HG02623 (cell line): Measurements from ENCODE around the gene ATP2C2.
"Not testable (repeated sequence)": the region's sequence is repeated elsewhere in the genome, so short reads cannot be mapped to it uniquely, and the experiment has no call there.

Experiments used
- ATAC-seq: cut with Tn5 transposase; IDR thresholded peaks from one replicate; pipeline ENCODE4 v1.9.1; 2021; ENCODE audit warnings: moderate library complexity; ENCODE audit not compliant: unreplicated experiment

The ATP2C2 gene, protein sequence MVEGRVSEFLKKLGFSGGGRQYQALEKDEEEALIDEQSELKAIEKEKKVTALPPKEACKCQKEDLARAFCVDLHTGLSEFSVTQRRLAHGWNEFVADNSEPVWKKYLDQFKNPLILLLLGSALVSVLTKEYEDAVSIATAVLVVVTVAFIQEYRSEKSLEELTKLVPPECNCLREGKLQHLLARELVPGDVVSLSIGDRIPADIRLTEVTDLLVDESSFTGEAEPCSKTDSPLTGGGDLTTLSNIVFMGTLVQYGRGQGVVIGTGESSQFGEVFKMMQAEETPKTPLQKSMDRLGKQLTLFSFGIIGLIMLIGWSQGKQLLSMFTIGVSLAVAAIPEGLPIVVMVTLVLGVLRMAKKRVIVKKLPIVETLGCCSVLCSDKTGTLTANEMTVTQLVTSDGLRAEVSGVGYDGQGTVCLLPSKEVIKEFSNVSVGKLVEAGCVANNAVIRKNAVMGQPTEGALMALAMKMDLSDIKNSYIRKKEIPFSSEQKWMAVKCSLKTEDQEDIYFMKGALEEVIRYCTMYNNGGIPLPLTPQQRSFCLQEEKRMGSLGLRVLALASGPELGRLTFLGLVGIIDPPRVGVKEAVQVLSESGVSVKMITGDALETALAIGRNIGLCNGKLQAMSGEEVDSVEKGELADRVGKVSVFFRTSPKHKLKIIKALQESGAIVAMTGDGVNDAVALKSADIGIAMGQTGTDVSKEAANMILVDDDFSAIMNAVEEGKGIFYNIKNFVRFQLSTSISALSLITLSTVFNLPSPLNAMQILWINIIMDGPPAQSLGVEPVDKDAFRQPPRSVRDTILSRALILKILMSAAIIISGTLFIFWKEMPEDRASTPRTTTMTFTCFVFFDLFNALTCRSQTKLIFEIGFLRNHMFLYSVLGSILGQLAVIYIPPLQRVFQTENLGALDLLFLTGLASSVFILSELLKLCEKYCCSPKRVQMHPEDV

GRCh38 chr16:84368308-84368996, at the start of gene ATP2C2:
ATP2C2 (plus strand) TSS chr16:84368538; CDS start chr16:84368616, 78 bp downstream.
- ATAC-seq, result no peak

GRCh38 chr16:84319146-84319760, 49.1 kb upstream of the ATP2C2 start:
- no peak for ATAC-seq

DNA sequence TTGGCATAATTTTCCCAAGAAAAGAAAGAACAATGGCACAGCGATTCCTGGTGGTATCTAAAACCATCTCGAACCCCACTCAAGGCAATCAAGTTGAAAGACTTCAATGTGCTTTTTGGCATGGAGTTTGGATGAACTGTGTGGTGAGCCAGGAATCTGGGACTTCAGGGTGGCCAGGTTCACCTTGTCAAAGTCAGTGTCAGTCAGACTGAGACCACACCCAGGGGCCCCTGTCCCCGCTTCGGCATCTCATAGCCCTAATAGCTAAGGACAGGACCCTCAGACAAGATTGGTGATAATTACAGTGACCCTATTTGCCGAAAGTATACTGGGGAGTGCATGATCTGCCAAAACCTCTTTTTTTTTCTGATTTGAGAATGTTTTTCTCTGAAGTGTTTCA, 47.8 kb upstream of the ATP2C2 start:
- no peak for ATAC-seq

- no peak for ATAC-seq
Measured at GRCh38 chr16:84321932-84322331, 46.4 kb upstream of the ATP2C2 start.

GRCh38 chr16:84322749-84323148, 45.6 kb upstream of the ATP2C2 start:
- ATAC-seq, result no peak

GRCh38 chr16:84323606-84324005, 44.7 kb upstream of the ATP2C2 start:
- ATAC-seq, result no peak

DNA sequence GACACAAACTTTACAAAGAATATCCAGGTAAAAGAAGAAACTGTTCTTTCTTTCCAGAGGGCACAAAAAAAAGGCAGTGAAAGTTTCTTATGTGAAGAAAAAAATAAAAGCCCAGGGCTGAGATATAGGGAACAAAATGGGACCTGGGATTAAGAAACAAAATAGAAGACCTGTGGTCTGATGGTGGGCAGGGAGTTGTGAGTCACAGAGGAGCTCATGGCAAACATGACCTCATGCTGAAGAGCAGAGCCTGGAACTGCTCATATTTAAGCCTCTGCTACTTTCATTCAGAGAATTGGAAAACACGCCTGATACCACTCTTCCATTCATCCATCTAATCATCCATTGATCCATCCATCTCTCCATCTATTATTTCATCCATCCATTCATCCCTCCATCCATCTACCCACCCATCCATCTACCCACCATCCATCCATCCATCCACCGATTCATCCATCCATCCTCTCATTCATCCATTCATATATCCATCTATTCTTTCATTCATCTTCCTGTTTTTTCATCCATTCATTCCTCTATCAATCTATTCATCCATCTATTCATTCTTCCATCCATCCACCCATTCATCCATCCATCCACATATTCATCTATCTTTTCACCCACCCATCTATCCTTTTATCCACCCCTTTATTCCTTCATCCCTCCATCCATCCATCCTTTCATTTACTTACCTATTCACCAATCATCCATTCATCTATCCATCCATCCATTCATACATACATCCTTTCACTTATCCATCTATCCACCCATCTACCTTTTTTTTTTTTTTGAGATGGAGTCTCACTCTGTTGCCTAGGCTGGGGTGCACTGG, 43.7 kb upstream of the ATP2C2 start:
- ATAC-seq, result no peak

GRCh38 chr16:84326545-84326944, 41.8 kb upstream of the ATP2C2 start:
- no peak for ATAC-seq

DNA sequence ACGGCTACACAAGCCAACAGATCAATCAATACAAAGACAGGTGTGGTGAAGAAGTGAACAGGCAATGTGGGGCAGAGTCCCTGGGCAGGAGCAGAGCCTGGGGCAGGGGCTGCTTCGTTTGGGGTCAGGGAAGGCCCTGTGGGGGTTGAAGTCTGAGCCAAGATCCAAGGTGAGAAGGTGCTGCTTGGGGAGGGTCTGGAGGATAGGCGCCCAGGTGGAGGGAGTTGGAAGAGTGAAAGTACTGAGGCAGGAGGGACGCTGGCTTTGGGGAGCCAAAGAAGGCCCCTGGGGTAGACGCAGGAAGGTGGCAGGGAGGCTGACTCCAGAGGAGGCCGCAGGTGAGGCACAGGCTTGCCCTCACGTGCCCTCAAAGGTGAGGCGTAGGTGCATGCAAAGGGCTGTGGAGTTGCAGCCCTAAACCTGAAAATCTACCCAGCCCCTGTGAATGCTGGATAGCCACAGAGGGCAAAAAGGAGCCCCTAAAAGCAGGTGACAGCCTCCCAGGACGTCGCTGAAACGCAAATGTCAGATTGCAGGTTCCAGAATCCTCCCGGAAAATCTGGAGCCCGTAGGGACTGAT, 40.3 kb upstream of the ATP2C2 start:
- ATAC-seq, result no peak

- no peak for ATAC-seq
Measured at GRCh38 chr16:84329016-84329415, 39.3 kb upstream of the ATP2C2 start.

- no peak for ATAC-seq
Measured at GRCh38 chr16:84329843-84330684, 38.3 kb upstream of the ATP2C2 start.

- ATAC-seq, result no peak
Measured at GRCh38 chr16:84330685-84331050, 37.7 kb upstream of the ATP2C2 start.

GRCh38 chr16:84331998-84332780, 36.1 kb upstream of the ATP2C2 start:
- no peak for ATAC-seq

DNA sequence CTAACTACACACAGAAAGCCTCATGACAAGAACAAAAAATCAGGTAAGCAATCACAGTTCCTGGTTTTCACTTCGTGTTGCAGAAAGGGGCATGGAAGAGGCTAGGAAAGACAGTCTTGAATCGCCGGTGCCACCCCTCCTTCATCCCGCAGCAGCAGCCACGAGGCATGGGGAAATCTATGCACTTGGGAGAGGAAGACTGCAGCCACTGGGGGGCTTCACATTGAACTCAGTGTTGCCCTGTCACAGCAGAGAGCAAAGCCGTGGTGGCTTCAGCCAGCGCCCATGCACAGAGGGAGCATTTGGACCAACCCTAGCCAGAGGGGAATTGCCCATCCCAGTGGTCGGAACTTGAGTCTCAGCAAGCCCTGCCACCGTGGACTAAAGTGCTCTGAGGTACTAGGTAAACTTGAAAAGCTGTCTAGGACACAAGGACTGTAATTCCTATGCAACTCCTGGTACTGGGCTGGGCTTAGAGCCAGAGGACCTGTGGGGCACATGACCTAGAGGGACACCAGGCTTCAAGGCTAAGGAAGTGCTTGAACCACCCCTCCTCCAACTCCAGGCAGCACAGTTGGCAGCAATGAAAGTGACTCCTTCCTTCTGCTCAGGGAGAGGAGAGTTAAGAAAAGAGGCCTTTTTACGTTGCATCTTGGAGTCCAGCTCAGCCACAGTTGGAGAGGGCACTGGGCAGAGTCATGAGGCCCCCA, 35.2 kb upstream of the ATP2C2 start:
- no peak for ATAC-seq

DNA sequence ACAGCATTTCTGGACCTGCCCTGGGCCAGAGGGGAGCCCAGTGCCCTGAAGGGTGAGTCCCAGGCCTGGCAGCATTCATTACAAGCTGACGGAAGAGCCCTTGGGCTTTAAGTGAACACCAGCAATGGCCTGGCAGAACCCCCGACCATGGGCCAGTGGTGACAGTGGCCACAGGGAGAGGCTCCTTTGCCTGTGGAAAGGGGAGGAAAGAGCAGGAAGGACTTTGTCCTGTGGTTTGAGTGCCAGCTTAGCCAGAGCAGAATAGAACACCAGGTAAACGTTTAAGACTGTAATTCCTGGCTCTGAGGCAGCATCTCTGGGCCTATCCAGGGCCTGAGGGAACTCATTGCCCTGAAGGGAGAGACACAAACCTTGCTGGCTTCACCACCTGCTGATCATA, 34.3 kb upstream of the ATP2C2 start:
- no peak for ATAC-seq

GRCh38 chr16:84334482-84334881, 33.9 kb upstream of the ATP2C2 start:
- no peak for ATAC-seq

DNA sequence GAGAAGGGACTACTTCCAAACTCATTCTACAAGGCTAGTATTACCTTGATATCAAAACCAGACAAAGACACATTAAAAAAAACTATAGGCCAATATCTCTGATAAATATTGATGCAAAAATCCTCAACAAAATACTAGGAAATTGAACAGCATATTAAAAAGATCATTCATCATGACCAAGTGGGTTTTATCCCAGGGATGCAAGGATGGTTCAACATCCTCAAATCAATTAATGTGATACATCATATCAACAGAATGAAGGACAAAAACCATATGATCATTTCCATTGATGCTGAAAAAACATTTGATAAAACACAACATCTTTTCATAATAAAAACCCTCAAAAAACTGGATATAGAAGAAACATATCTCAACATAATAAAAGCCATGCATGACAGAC, 31.1 kb upstream of the ATP2C2 start:
- not testable (repeated sequence) for ATAC-seq
